SU-DHL-6 (cell line): ENCODE results near the gene MOV10.

Source experiments
- EZH2phosphoT487 ChIP-seq: fragments of 200-600 bp; sonication (generic), shearing (Covaris generic); conservative IDR thresholded peaks from 2 replicates; pipeline ENCODE4 v1.6.1; 2018; ENCODE audit warnings: mild to moderate bottlenecking, antibody characterized with exemption, low read length, moderate library complexity, mixed read lengths
- TF ChIP-seq, protein P1 (sequence below): fragments of 200-600 bp; sonication (generic); IDR thresholded peaks from one replicate; pipeline ENCODE4 v1.5.1; 2017; ENCODE audit warnings: antibody characterized with exemption, mild to moderate bottlenecking, low read length, moderate library complexity; ENCODE audit not compliant: insufficient read depth, poor library complexity, severe bottlenecking

DNA sequence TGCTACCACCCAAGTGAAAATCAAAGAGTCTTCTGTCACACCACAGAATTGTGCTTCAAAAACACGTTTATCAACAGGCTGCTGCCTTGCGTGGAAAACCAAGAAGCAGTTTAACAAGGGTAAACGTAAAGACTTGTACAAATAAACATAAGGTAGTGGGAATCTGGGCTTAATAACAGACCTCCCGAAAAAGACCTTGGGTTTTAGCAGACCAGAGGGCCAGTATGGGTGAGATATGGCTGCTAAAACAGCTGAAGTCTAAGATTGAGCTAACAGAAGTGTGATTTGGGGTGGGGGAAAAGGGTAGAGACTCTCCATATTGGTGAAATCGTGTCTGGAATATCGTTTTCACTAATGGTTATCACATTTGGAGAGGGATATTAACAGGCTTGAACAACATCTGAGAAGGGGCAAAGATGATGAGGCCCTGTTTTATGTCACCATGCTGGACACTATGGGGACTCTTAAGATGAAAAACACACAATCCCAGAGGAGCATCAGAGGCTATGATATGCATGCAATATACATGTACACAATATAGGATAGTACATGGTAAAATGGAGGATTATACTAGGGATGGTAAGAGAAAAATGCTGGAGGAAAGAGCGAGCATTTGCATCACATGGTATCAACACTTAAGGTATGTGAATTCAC is 1.4 kb downstream of the MOV10 start:
- TF ChIP-seq, protein P1, sequence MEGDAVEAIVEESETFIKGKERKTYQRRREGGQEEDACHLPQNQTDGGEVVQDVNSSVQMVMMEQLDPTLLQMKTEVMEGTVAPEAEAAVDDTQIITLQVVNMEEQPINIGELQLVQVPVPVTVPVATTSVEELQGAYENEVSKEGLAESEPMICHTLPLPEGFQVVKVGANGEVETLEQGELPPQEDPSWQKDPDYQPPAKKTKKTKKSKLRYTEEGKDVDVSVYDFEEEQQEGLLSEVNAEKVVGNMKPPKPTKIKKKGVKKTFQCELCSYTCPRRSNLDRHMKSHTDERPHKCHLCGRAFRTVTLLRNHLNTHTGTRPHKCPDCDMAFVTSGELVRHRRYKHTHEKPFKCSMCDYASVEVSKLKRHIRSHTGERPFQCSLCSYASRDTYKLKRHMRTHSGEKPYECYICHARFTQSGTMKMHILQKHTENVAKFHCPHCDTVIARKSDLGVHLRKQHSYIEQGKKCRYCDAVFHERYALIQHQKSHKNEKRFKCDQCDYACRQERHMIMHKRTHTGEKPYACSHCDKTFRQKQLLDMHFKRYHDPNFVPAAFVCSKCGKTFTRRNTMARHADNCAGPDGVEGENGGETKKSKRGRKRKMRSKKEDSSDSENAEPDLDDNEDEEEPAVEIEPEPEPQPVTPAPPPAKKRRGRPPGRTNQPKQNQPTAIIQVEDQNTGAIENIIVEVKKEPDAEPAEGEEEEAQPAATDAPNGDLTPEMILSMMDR, result no peak
- TF ChIP-seq EZH2phosphoT487, result no peak
